Occipital lobe (tissue), 1 donor: ENCODE data around the gene PLBD2. TPM values are rescaled to one million over a fixed set of nuclear protein-coding genes. Genes with fewer than 3 reads are reported as not detected.

Experiments used
- total RNA-seq: library from RNA; depleted of rRNA; stranded (reverse); fragments of >200 nt; gene quantifications from one replicate; pipeline ENCODE4 v1.2.3, GENCODE V29; 2014

The PLBD2 gene
- total RNA-seq, 1 donor from 2014 or later = 8.9 TPM

Other genes starting within 250 kb of the PLBD2 start
- gene RASAL1, start 222.8 kb upstream of the PLBD2 start, total RNA-seq = 2.5 TPM
- 0.62 TPM for gene CFAP73, start 208.9 kb upstream of the PLBD2 start, total RNA-seq
- 12.0 TPM for gene DDX54, start 173.1 kb upstream of the PLBD2 start, total RNA-seq
- 8.4 TPM for gene RITA1, start 172.9 kb upstream of the PLBD2 start, total RNA-seq
- gene TPCN1, start 137.1 kb upstream of the PLBD2 start, total RNA-seq = 4.7 TPM
- gene SLC8B1, start 23.5 kb upstream of the PLBD2 start, total RNA-seq = 5.0 TPM
- 0.62 TPM for gene SDS, start 45.3 kb downstream of the PLBD2 start, total RNA-seq
- 1.6 TPM for gene SDSL, start 63.8 kb downstream of the PLBD2 start, total RNA-seq
- gene LHX5, start 113.3 kb downstream of the PLBD2 start, total RNA-seq = not detected